ENCODE data around the gene ERVH48-1.

GRCh38 chr21:42965211-42965560 lies 39.8 kb upstream of the ERVH48-1 start:
- TF ChIP-seq CTCF (IDR thresholded peaks at IDR 0.05) (no peak), POLR2AphosphoS5 (IDR thresholded peaks at IDR 0.05) (no peak)
